ENCODE data around the gene IRX4.

- TF ChIP-seq CTCF (IDR thresholded peaks at IDR 0.05) = no peak
- TF ChIP-seq POLR2A (IDR thresholded peaks at IDR 0.05) = no peak
Measured at GRCh38 chr5:1907616-1908015, 24.9 kb upstream of the IRX4 start.
